Kidney (tissue), 14 donors: Measurements from ENCODE around the gene NEIL3. TPM values are rescaled to one million over a fixed set of nuclear protein-coding genes. Genes with fewer than 3 reads are reported as not detected.

Experiments
- DNase-seq, 5 donors: peaks; one replicate each; pipeline ENCODE4 v3.0.0-alpha.2; 2013 to 2020
- FAIRE-seq: peaks from 2 replicates; lab custom pipeline; 2012; peaks lifted over from hg19 to GRCh38; lab: Jason Lieb, UNC
- H3K27ac ChIP-seq, 2 donors: one replicate each; pipeline ENCODE4 v1.7.0; 2013; ENCODE audit warnings: low read depth in 2 of 2, low read length in 2 of 2, inconsistent platforms in 1 of 2
- H3K27me3 ChIP-seq: one replicate; pipeline ENCODE4 v1.7.1; 2013; ENCODE audit warnings: low read length, inconsistent platforms; ENCODE audit not compliant: control insufficient read depth, insufficient read depth
- H3K36me3 ChIP-seq, 3 donors: one replicate each; pipeline versions ENCODE4 v1.7.0 to v1.7.1; 2013; ENCODE audit warnings: low read length in 3 of 3, control low read depth in 1 of 3, inconsistent platforms in 1 of 3; ENCODE audit not compliant: insufficient read depth in 3 of 3, control insufficient read depth in 2 of 3
- H3K4me1 ChIP-seq, 3 donors: one replicate each; pipeline versions ENCODE4 v1.7.0 to v1.7.1; 2013; ENCODE audit warnings: low read length in 3 of 3, inconsistent platforms in 1 of 3, low read depth in 1 of 3; ENCODE audit not compliant: control insufficient read depth in 2 of 3, insufficient read depth in 2 of 3
- H3K4me3 ChIP-seq, 3 donors: one replicate each; pipeline versions ENCODE4 v1.7.0 to v1.8.1; 2013; ENCODE audit warnings: low read length in 3 of 3, control low read depth in 1 of 3, inconsistent platforms in 1 of 3
- H3K9ac ChIP-seq, 3 donors: one replicate each; pipeline versions ENCODE4 v1.7.0 to v1.7.1; 2013; ENCODE audit warnings: low read length in 3 of 3, control low read depth in 1 of 3, inconsistent platforms in 1 of 3
- H3K9me3 ChIP-seq, 3 donors: one replicate each; pipeline versions ENCODE4 v1.7.0 to v1.7.1; 2013; ENCODE audit warnings: low read length in 3 of 3, control low read depth in 1 of 3, inconsistent platforms in 1 of 3; ENCODE audit not compliant: control insufficient read depth in 2 of 3, insufficient read depth in 1 of 3
- intact Hi-C: fragments of 100-400 bp; cut with DNase I; formaldehyde crosslinking; loops from one replicate; pipeline ENCODE4 v1.11.1; 2022
- polyA plus RNA-seq: library from polyadenylated mRNA; stranded (reverse); fragments of 350-450 nt; fragmentation: Illumina TruSeq; extraction: RNeasy Lipid Tissue Mini Kit (QIAGEN cat#74804); gene quantifications from one replicate; pipeline ENCODE4 v1.2.3, GENCODE V29; 2014; ENCODE audit warnings: low read depth, low replicate concordance; ENCODE audit not compliant: insufficient read depth
- total RNA-seq: library from RNA; stranded (reverse); fragmentation: NEBNext Ultra II Directional; extraction: Animal tissue kit (Norgen Biotek cat#: 25700); gene quantifications from one replicate; pipeline ENCODE4 v1.2.1, GENCODE V29; 2021
- TF ChIP-seq, protein P1 (sequence below): IDR thresholded peaks from 3 replicates; pipeline ENCODE4 v1.5.1; 2012; ENCODE audit warnings: mild to moderate bottlenecking, moderate library complexity, borderline replicate concordance; ENCODE audit not compliant: insufficient read depth; ENCODE audit errors: extremely low read depth
- donor health status: control.
- donor health status: control.
- donor health status: control.
- donor health status: control.
- donor health status: control.
- donor health status: DM: yes; HTN: yes; CAD: no.
- donor health status: Normal renal cell carcinoma (clear cell type).

Gene NEIL3
- total and polyA plus RNA-seq, 2 donors from 2014 or later = 0.35 TPM; not detected in 1

DNA sequence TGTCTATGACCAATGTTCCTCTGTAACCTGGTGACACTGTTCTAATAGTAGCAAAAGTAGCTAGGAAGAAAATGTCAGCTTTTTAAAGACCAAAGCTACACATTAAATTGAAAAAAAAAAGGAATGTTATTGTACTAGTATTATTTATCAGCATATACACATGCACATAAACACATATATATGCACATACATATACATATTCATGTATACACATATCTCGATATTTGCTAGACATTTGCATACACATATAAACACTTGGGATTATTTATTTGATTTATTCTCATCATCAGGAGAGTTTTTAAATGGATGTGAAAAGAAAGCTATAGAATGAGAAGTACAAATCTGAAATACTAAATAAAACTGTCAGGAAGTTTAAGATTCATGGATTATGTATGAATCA, 21.3 kb upstream of the NEIL3 start:
- FAIRE-seq = no peak
- Histone ChIP-seq H3K27ac (no peak overlapping the region), H3K9me3 (no peaks in the 10 kb centered on the region)

DNA sequence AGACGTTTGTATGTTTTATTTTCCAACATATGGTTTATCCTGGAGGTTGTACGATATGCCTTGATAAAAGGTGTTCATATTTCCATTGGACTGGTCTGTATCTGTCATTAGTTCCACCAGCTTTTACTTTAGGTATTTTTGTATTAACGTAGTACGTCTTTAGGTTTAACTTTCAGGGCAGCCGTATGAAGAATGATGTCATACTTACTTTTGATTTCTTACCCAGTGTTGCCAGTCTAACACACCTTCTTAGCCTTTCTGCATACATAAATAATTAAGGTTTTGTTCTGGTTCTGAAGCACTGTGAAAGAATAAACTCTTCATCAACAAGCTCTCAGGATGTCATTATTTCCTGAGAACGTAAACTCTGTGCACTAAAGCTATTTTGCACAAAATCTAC, 18.9 kb upstream of the NEIL3 start:
- DNase-seq = no peak
- no peaks in the 10 kb centered on the region for H3K36me3 ChIP-seq
- H3K27me3 ChIP-seq = no peaks in the 10 kb centered on the region
- H3K4me1 ChIP-seq = peaks cover 0 to 2% (median 0%) of the 10 kb centered on the region in 3 donors
- no peak for FAIRE-seq
- H3K9ac ChIP-seq = no peak overlapping the region
- intact Hi-C loops = no loop called here
- TF ChIP-seq, protein P1, sequence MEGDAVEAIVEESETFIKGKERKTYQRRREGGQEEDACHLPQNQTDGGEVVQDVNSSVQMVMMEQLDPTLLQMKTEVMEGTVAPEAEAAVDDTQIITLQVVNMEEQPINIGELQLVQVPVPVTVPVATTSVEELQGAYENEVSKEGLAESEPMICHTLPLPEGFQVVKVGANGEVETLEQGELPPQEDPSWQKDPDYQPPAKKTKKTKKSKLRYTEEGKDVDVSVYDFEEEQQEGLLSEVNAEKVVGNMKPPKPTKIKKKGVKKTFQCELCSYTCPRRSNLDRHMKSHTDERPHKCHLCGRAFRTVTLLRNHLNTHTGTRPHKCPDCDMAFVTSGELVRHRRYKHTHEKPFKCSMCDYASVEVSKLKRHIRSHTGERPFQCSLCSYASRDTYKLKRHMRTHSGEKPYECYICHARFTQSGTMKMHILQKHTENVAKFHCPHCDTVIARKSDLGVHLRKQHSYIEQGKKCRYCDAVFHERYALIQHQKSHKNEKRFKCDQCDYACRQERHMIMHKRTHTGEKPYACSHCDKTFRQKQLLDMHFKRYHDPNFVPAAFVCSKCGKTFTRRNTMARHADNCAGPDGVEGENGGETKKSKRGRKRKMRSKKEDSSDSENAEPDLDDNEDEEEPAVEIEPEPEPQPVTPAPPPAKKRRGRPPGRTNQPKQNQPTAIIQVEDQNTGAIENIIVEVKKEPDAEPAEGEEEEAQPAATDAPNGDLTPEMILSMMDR = no peak
- H3K9me3 ChIP-seq = no peaks in the 10 kb centered on the region
- no peak overlapping the region for H3K4me3 ChIP-seq
- H3K27ac ChIP-seq = no peak overlapping the region

More for the DNA sequence above, 21.3 kb upstream of the NEIL3 start:
- H3K4me3 ChIP-seq = no peak overlapping the region
- intact Hi-C loops = no loop called here
- TF ChIP-seq, protein P1 = no peak
- H3K9ac ChIP-seq = no peak overlapping the region
- H3K36me3 ChIP-seq = no peaks in the 10 kb centered on the region
- DNase-seq = no peak
- H3K4me1 ChIP-seq = peaks cover 0 to 7% (median 2%) of the 10 kb centered on the region in 3 donors
- H3K27me3 ChIP-seq = no peaks in the 10 kb centered on the region

DNA sequence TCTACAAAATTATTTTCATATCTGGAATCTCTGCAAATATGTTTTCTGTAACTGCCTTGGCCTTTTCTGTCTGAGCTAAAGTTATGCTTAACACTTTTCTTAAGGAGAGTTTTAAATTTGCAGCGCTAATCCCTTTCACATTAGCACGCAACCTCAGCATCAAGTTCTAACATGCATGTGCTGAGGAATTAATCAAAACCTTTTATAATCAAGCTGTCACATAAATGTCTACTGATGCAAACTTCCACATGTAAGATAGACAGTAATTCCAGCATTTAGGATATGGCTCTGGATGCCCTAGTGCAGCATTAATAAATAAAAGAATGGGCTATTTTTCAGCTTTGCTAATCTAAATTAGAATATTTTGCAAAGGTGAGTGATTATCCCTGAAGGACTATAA, 17.5 kb upstream of the NEIL3 start:
- no peak overlapping the region for H3K9ac ChIP-seq
- H3K4me1 ChIP-seq = peaks cover 0 to 2% (median 0%) of the 10 kb centered on the region in 3 donors
- no peaks in the 10 kb centered on the region for H3K27me3 ChIP-seq
- TF ChIP-seq, protein P1 = no peak
- FAIRE-seq (no peak), DNase-seq (peak in 1 of 5 donors; percentile 16)
- no peaks in the 10 kb centered on the region for H3K9me3 ChIP-seq
- H3K36me3 ChIP-seq = no peaks in the 10 kb centered on the region
- intact Hi-C loops = no loop called here
- H3K4me3 ChIP-seq = no peak overlapping the region
- H3K27ac ChIP-seq = no peak overlapping the region
